ENCODE results near the gene LRGUK.
"Not testable (repeated sequence)": the region's sequence is repeated elsewhere in the genome, so short reads cannot be mapped to it uniquely, and the experiment has no call there.

The LRGUK gene, protein sequence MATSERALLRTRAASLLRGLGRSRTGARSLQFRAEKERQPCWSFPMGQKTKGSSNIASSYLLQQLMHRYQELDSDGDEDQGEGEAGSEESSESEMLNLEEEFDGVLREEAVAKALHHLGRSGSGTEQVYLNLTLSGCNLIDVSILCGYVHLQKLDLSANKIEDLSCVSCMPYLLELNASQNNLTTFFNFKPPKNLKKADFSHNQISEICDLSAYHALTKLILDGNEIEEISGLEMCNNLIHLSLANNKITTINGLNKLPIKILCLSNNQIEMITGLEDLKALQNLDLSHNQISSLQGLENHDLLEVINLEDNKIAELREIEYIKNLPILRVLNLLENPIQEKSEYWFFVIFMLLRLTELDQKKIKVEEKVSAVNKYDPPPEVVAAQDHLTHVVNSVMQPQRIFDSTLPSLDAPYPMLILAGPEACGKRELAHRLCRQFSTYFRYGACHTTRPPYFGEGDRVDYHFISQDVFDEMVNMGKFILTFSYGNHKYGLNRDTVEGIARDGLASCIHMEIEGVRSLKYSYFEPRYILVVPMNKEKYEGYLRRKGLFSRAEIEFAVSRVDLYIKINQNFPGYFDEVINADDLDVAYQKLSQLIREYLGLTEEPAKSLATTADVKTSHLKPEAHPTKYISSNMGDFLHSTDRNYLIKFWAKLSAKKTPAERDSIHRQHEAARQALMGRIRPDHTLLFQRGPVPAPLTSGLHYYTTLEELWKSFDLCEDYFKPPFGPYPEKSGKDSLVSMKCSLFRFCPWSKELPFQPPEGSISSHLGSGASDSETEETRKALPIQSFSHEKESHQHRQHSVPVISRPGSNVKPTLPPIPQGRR

GRCh38 chr7:134126966-134127848, at the start of gene LRGUK:
Gene LRGUK (plus strand): TSS chr7:134127340. CDS start chr7:134127368, 28 bp downstream.
- no peak within 1 kb of the TSS for H3K27ac ChIP-seq

DNA sequence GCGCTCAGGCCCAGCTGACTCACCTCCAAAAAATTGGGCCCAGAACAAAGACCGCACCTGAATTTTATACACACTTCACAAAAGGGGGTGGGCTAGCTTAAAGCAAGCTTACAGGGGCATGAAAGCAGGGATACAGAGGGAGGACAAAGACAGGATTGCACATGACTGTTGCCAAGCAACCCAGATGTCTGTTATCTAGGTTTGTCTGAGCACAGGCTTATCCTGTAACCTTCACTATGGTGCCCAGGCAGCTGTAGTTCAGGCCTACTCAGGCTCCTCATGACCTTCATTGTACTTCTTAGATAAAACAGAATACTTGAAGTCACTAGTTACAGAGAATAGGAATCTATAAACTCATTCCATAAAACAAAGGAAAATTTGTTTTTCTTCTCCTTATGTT, 49.6 kb upstream of the LRGUK start:
- H3K27ac ChIP-seq = not testable (repeated sequence)

More at GRCh38 chr7:134126966-134127848, at the start of gene LRGUK:
- TF ChIP-seq ZFX (IDR thresholded peaks at IDR 0.05) = no peak
- TF ChIP-seq, protein P1, sequence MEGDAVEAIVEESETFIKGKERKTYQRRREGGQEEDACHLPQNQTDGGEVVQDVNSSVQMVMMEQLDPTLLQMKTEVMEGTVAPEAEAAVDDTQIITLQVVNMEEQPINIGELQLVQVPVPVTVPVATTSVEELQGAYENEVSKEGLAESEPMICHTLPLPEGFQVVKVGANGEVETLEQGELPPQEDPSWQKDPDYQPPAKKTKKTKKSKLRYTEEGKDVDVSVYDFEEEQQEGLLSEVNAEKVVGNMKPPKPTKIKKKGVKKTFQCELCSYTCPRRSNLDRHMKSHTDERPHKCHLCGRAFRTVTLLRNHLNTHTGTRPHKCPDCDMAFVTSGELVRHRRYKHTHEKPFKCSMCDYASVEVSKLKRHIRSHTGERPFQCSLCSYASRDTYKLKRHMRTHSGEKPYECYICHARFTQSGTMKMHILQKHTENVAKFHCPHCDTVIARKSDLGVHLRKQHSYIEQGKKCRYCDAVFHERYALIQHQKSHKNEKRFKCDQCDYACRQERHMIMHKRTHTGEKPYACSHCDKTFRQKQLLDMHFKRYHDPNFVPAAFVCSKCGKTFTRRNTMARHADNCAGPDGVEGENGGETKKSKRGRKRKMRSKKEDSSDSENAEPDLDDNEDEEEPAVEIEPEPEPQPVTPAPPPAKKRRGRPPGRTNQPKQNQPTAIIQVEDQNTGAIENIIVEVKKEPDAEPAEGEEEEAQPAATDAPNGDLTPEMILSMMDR (conservative IDR thresholded peaks at IDR 0.05) = no peak

- TF ChIP-seq, protein P1 (conservative IDR thresholded peaks at IDR 0.05) = no peak
- no peak for TF ChIP-seq ZFX (IDR thresholded peaks at IDR 0.05)
- no peak overlapping the region for H3K27ac ChIP-seq
These were observed 48.1 kb upstream of the LRGUK start for GRCh38 chr7:134078991-134079390.

GRCh38 chr7:134081695-134082094, 45.4 kb upstream of the LRGUK start:
- TF ChIP-seq, protein P1 (conservative IDR thresholded peaks at IDR 0.05) = no peak
- no peak for TF ChIP-seq ZFX (IDR thresholded peaks at IDR 0.05)

DNA sequence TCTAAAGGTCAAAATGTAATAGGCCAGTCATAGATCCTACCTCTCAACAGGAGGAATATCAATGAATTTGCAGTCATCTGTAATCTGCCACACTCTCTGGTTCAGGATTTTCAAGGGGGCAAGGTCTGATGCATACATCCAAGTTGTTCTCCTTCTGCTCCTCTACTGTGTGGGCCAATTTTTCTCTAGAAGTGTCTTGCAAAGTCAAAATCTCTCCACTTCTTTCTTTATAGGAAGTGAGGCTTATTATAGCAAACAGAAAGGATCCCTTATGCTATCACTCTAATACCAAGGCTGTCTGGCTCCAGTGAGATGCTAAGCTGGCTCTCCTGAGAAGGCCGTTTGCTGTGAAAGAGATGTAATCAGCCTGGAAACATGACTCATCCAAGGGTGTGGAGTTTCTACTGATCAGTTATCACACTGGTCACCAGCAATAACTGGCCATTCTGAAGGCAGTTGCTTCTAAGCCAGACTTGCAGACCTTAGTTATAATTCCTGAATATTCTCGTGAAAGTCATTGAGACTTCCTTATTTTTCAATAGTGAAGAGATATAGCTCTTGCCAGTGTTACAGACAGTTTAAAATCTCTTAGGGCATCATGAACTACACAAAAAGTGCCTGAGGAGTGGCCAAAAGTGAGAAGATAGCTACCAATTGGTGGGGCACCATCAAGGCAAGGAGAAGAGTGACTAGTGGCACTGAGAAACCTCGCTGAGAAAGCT, 43.2 kb upstream of the LRGUK start:
- TF ChIP-seq ZFX (IDR thresholded peaks at IDR 0.05) = no peak
- TF ChIP-seq, protein P1 (conservative IDR thresholded peaks at IDR 0.05) = no peak
- no peak overlapping the region for H3K27ac ChIP-seq

More at GRCh38 chr7:134081695-134082094, 45.4 kb upstream of the LRGUK start:
- no peak overlapping the region for H3K27ac ChIP-seq

- TF ChIP-seq, protein P1 (conservative IDR thresholded peaks at IDR 0.05) = no peak
- TF ChIP-seq ZFX (IDR thresholded peaks at IDR 0.05) = no peak
- H3K27ac ChIP-seq = no peak overlapping the region
These were observed 42.5 kb upstream of the LRGUK start for GRCh38 chr7:134084488-134085144.

Measured in C4-2B (cell line).